Caco-2 (cell line): ENCODE measurements around the gene SPRR3. TPM values are rescaled to one million over a fixed set of nuclear protein-coding genes. Genes with fewer than 3 reads are reported as not detected.

Source experiments
- BruUV-seq: library from RNA; stranded (reverse); fragments of 400-500 nt; replicated peaks from 2 replicates; lab custom pipeline; 2021; lab: Mats Ljungman, UMichigan
- CTCF ChIA-PET: fragments of 300-600 bp; sonication (Branson Sonifier 250); formaldehyde crosslinking; loops from one replicate; lab custom pipeline; 2022; ENCODE audit warnings: antibody characterized with exemption; lab: Charles Lee
- POLR2A ChIA-PET: fragments of 300-600 bp; sonication (Branson Sonifier 250); formaldehyde crosslinking; loops from one replicate; lab custom pipeline; 2022; ENCODE audit warnings: antibody characterized with exemption; lab: Charles Lee
- DNase-seq, 2 experiments: peaks; one replicate each; pipeline versions ENCODE4 v3.0.0 to v3.0.0-alpha.2; 2020 to 2022
- H3K27me3 ChIP-seq: replicated peaks from 2 replicates; pipeline ENCODE4 v1.6.0; 2011; ENCODE audit warnings: low read length; ENCODE audit not compliant: control insufficient read depth, insufficient read depth
- H3K36me3 ChIP-seq: 2 replicates; pipeline ENCODE4 v1.5.1; 2011; ENCODE audit warnings: low read length; ENCODE audit not compliant: control insufficient read depth, insufficient read depth
- H3K4me1 ChIP-seq: fragments of 250-450 bp; sonication (Bioruptor Pico); 2 replicates; pipeline ENCODE4 v1.5.1; 2020; ENCODE audit warnings: mild to moderate bottlenecking
- H3K4me3 ChIP-seq: 2 replicates; pipeline ENCODE4 v1.5.1; 2011; ENCODE audit warnings: low read depth, mild to moderate bottlenecking, control low read depth, low read length
- H3K9me3 ChIP-seq: fragments of 250-450 bp; sonication (Bioruptor Pico); 2 replicates; pipeline ENCODE4 v1.5.1; 2020; ENCODE audit warnings: mild to moderate bottlenecking, moderate library complexity
- H3K27ac Mint-ChIP-seq: one replicate; pipeline ENCODE4 v1.8.0; 2022; ENCODE audit warnings: mixed read lengths; ENCODE audit not compliant: unreplicated experiment
- H3K27me3 Mint-ChIP-seq: one replicate; pipeline ENCODE4 v1.8.0; 2022; ENCODE audit warnings: mixed read lengths; ENCODE audit not compliant: insufficient read depth, unreplicated experiment
- H3K36me3 Mint-ChIP-seq: one replicate; pipeline ENCODE4 v1.8.0; 2022; ENCODE audit warnings: mild to moderate bottlenecking, mixed read lengths; ENCODE audit not compliant: insufficient read depth, unreplicated experiment
- H3K4me1 Mint-ChIP-seq: one replicate; pipeline ENCODE4 v1.8.0; 2022; ENCODE audit warnings: low read depth, mixed read lengths; ENCODE audit not compliant: unreplicated experiment
- H3K4me3 Mint-ChIP-seq: one replicate; pipeline ENCODE4 v1.8.0; 2022; ENCODE audit warnings: mild to moderate bottlenecking, moderate library complexity, mixed read lengths; ENCODE audit not compliant: unreplicated experiment
- H3K9me3 Mint-ChIP-seq: one replicate; pipeline ENCODE4 v1.8.0; 2022; ENCODE audit warnings: mixed read lengths; ENCODE audit not compliant: unreplicated experiment
- CTCF ChIP-seq, 2 experiments: fragments of 200-600 bp in 1 of 2; IDR thresholded peaks; 1 replicate in 1 of 2; 2 replicates in 1 of 2; pipeline versions ENCODE4 v1.5.1 to v1.8.0; 2011 to 2022; ENCODE audit warnings: antibody characterized with exemption in 1 of 2, control low read depth in 1 of 2, inconsistent platforms in 1 of 2, low read depth in 1 of 2, low read length in 1 of 2, mild to moderate bottlenecking in 1 of 2, moderate library complexity in 1 of 2; ENCODE audit not compliant: insufficient read depth in 1 of 2, severe bottlenecking in 1 of 2, unreplicated experiment in 1 of 2
- intact Hi-C: fragments of 100-400 bp; cut with micrococcal nuclease; formaldehyde crosslinking; loops from one replicate; pipeline ENCODE4 v1.10.0; 2022; ENCODE audit not compliant: unreplicated experiment
- total RNA-seq: library from RNA; stranded (reverse); gene quantifications from 2 replicates; pipeline ENCODE4 v1.2.3, GENCODE V29; 2022

SPRR3 gene
- total RNA-seq, 1 experiment from 2014 or later = 0.70 TPM

- no peaks in the 10 kb centered on the region for H3K36me3 Mint-ChIP-seq
- POLR2A ChIA-PET = no interaction called here
- peaks cover 7% of the 10 kb centered on the region for H3K27me3 Mint-ChIP-seq
- BruUV-seq = no TSS peak
- H3K4me3 ChIP-seq = no peak overlapping the region
- CTCF ChIA-PET = no interaction called here
- intact Hi-C loops = no loop called here
- H3K4me1 Mint-ChIP-seq = no peaks in the 10 kb centered on the region
- no peak overlapping the region for H3K27ac Mint-ChIP-seq
- H3K4me1 ChIP-seq = no peaks in the 10 kb centered on the region
- no peak overlapping the region for H3K4me3 Mint-ChIP-seq
- no peaks in the 10 kb centered on the region for H3K9me3 Mint-ChIP-seq
- DNase-seq = no peak
- H3K36me3 ChIP-seq = no peaks in the 10 kb centered on the region
- no peaks in the 10 kb centered on the region for H3K9me3 ChIP-seq
- TF ChIP-seq CTCF (IDR thresholded peaks at IDR 0.05; ENCODE audit: insufficient read depth in 1 of 2, low read depth in 1 of 2, low read length in 1 of 2, severe bottlenecking in 1 of 2, unreplicated experiment in 1 of 2) = no peak
- no peaks in the 10 kb centered on the region; the same call in 1 of the 2 replicates for H3K27me3 ChIP-seq
Measured at GRCh38 chr1:152957561-152957960, 44.0 kb upstream of the SPRR3 start.

- H3K9me3 ChIP-seq = no peaks in the 10 kb centered on the region
- no peaks in the 10 kb centered on the region for H3K36me3 Mint-ChIP-seq
- no peak overlapping the region for H3K27ac Mint-ChIP-seq
- H3K9me3 Mint-ChIP-seq = no peaks in the 10 kb centered on the region
- peaks cover 3% of the 10 kb centered on the region for H3K27me3 Mint-ChIP-seq
- H3K36me3 ChIP-seq = no peaks in the 10 kb centered on the region
- no peaks in the 10 kb centered on the region for H3K4me1 Mint-ChIP-seq
- DNase-seq = no peak
- BruUV-seq = no TSS peak
- H3K4me3 Mint-ChIP-seq = no peak overlapping the region
- H3K4me3 ChIP-seq = no peak overlapping the region
- no peaks in the 10 kb centered on the region for H3K4me1 ChIP-seq
- POLR2A ChIA-PET = no interaction called here
- intact Hi-C loops = no loop called here
- no peaks in the 10 kb centered on the region; the same call in 1 of the 2 replicates for H3K27me3 ChIP-seq
- CTCF ChIA-PET = no interaction called here
- no peak for TF ChIP-seq CTCF (IDR thresholded peaks at IDR 0.05; ENCODE audit: insufficient read depth in 1 of 2, low read depth in 1 of 2, low read length in 1 of 2, severe bottlenecking in 1 of 2, unreplicated experiment in 1 of 2)
Measured at GRCh38 chr1:152959273-152959672, 42.3 kb upstream of the SPRR3 start.

GRCh38 chr1:152959801-152960451, 41.6 kb upstream of the SPRR3 start:
- Mint-ChIP-seq H3K4me1 (no peaks in the 10 kb centered on the region), H3K36me3 (no peaks in the 10 kb centered on the region), H3K9me3 (no peaks in the 10 kb centered on the region), H3K4me3 (no peak overlapping the region), H3K27ac (no peak overlapping the region), H3K27me3 (peaks cover 3% of the 10 kb centered on the region)
- no peaks in the 10 kb centered on the region for H3K4me1 ChIP-seq
- no peaks in the 10 kb centered on the region for H3K9me3 ChIP-seq
- no peak for TF ChIP-seq CTCF (IDR thresholded peaks at IDR 0.05; ENCODE audit: insufficient read depth in 1 of 2, low read depth in 1 of 2, low read length in 1 of 2, severe bottlenecking in 1 of 2, unreplicated experiment in 1 of 2)
- intact Hi-C loops = no loop called here
- H3K4me3 ChIP-seq = no peak overlapping the region
- H3K27me3 ChIP-seq = peaks cover 1% of the 10 kb centered on the region
- no peak for DNase-seq
- POLR2A ChIA-PET = no interaction called here
- no TSS peak for BruUV-seq
- CTCF ChIA-PET = interaction anchor here (1.1 kb wide), 1 partner anchor 233 kb away, joined by 3 read pairs; no protein-coding TSS in a partner anchor
- H3K36me3 ChIP-seq = no peaks in the 10 kb centered on the region
